ENCODE results near the gene DAPL1.

The DAPL1 gene

GRCh38 chr2:158778243-158778642, 16.9 kb upstream of the DAPL1 start:
- DNase-seq: no peak

GRCh38 chr2:158779621-158780020, 15.5 kb upstream of the DAPL1 start:
- no peak for DNase-seq

GRCh38 chr2:158781353-158781961, 13.7 kb upstream of the DAPL1 start:
- no peak for DNase-seq

GRCh38 chr2:158782136-158782535, 13.0 kb upstream of the DAPL1 start:
- DNase-seq: no peak

GRCh38 chr2:158782616-158783015, 12.5 kb upstream of the DAPL1 start:
- no peak for DNase-seq

GRCh38 chr2:158783923-158784322, 11.2 kb upstream of the DAPL1 start:
- no peak for DNase-seq

GRCh38 chr2:158786897-158787296, 8.2 kb upstream of the DAPL1 start:
- DNase-seq: no peak

- DNase-seq: no peak
Observed at GRCh38 chr2:158788951-158789350, 6.2 kb upstream of the DAPL1 start.

GRCh38 chr2:158796652-158797051, 1.5 kb downstream of the DAPL1 start:
- no peak for DNase-seq

- no peak for DNase-seq
Observed at GRCh38 chr2:158797963-158798700, 3.0 kb downstream of the DAPL1 start.

- no peak for DNase-seq
Observed at GRCh38 chr2:158799181-158799580, 4.1 kb downstream of the DAPL1 start.

- DNase-seq: no peak
Observed at GRCh38 chr2:158803506-158803905, 8.4 kb downstream of the DAPL1 start.

GRCh38 chr2:158805255-158805654, 10.1 kb downstream of the DAPL1 start:
- no peak for DNase-seq

- DNase-seq: no peak
Observed at GRCh38 chr2:158805936-158806335, 10.8 kb downstream of the DAPL1 start.

- DNase-seq: no peak
Observed at GRCh38 chr2:158806941-158807340, 11.8 kb downstream of the DAPL1 start.

- DNase-seq: no peak
Observed at GRCh38 chr2:158808426-158808825, 13.3 kb downstream of the DAPL1 start.

GRCh38 chr2:158809816-158810215, 14.7 kb downstream of the DAPL1 start:
- no peak for DNase-seq

GRCh38 chr2:158810731-158811460, 15.8 kb downstream of the DAPL1 start:
- no peak for DNase-seq

GRCh38 chr2:158815166-158815565, 20.0 kb downstream of the DAPL1 start:
- DNase-seq: no peak

GRCh38 chr2:158815658-158816057, 20.5 kb downstream of the DAPL1 start:
- no peak for DNase-seq

GRCh38 chr2:158817588-158817987, 22.5 kb downstream of the DAPL1 start:
- no peak for DNase-seq

- no peak for DNase-seq
Observed at GRCh38 chr2:158818511-158818910, 23.4 kb downstream of the DAPL1 start.

- DNase-seq: no peak
Observed at GRCh38 chr2:158822193-158822592, 27.1 kb downstream of the DAPL1 start.
